GM15510 (cell line): ENCODE measurements around the gene EXOC4.

ENCODE experiments used
- POLR2A ChIP-seq: IDR thresholded peaks from 3 replicates; pipeline ENCODE4 v1.6.1; 2011; ENCODE audit warnings: borderline replicate concordance; ENCODE audit not compliant: insufficient read length; ENCODE audit errors: extremely low read depth

The EXOC4 gene

GRCh38 chr7:133268355-133268754 is 15.5 kb downstream of the EXOC4 start:
- TF ChIP-seq POLR2A, result no peak

GRCh38 chr7:133272336-133272735 is 19.5 kb downstream of the EXOC4 start:
- no peak for TF ChIP-seq POLR2A

DNA sequence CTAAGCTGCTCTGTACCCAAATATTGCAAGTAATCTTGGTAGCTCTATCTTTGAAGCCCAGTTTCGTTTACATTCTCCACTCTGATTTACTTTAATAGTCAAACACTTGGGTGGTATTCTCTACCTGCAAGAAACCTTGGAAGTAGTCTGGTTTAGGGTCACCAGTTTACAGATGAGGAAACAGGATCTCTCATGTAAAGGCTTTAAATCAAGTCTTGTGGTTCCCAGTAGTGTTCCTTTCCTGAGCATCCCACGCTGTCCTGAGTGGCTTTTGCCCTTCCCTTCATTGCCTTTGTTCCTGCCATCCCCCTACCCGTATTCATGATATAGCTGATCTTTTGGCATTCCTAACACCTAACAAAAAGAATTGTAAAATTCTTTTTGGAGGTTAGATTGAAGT is 20.3 kb downstream of the EXOC4 start:
- TF ChIP-seq POLR2A, result no peak

DNA sequence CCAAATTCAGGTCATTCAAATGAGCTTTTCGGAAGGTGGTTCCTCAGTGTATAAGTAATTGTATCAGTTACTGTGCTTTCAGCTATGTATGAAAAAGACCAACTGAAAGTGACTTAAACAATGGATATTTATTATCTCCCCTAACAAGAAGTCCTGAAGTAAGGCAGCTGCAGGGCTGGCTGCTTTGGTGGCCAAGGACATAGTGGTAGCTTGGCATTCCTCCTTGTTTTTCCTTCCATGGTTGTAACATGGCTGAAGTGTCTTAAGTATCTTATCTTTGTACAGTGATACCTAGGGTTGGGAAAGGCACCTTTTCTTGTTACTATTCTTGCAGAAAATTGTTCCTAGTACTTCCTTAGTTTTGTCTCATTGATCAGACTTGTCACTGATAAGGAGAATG is 21.4 kb downstream of the EXOC4 start:
- TF ChIP-seq POLR2A, result no peak

- TF ChIP-seq POLR2A, result no peak
Observed at GRCh38 chr7:133275008-133275407, 22.1 kb downstream of the EXOC4 start.

DNA sequence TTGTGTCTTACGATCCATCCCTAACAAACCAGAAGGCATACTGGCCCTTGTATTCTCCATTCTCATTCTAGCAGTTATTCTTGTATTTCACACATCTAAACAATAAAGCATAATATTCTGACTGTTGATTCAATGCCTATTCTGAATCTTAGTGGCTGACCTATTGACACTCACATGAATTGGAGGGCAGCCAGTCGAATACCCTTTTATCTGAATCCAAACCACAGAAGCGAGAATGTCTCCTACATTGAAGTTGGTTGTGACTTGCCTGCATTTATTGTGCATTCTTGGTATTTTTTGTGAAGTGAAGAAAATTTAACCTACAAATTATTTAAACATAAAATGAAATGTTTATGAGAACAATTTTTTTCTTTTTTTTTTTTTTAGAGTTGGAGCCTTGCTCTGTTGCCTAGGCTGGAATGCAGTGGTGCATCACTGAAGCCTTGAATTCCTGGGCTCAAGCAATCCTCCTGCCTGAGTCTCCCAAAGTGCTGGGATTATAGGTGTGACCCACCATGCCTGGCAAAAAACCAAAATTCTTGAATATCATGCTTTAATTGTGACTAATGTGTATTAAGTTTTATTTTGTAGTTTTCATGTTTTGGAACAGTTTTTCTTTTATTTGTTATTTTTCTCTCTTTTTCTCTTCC is 22.7 kb downstream of the EXOC4 start:
- TF ChIP-seq POLR2A, result no peak

GRCh38 chr7:133282094-133282493 is 29.2 kb downstream of the EXOC4 start:
- TF ChIP-seq POLR2A, result no peak

GRCh38 chr7:133284092-133284491 is 31.2 kb downstream of the EXOC4 start:
- no peak for TF ChIP-seq POLR2A

- no peak for TF ChIP-seq POLR2A
Observed at GRCh38 chr7:133288970-133289369, 36.1 kb downstream of the EXOC4 start.

GRCh38 chr7:133290041-133290440 is 37.2 kb downstream of the EXOC4 start:
- no peak for TF ChIP-seq POLR2A

DNA sequence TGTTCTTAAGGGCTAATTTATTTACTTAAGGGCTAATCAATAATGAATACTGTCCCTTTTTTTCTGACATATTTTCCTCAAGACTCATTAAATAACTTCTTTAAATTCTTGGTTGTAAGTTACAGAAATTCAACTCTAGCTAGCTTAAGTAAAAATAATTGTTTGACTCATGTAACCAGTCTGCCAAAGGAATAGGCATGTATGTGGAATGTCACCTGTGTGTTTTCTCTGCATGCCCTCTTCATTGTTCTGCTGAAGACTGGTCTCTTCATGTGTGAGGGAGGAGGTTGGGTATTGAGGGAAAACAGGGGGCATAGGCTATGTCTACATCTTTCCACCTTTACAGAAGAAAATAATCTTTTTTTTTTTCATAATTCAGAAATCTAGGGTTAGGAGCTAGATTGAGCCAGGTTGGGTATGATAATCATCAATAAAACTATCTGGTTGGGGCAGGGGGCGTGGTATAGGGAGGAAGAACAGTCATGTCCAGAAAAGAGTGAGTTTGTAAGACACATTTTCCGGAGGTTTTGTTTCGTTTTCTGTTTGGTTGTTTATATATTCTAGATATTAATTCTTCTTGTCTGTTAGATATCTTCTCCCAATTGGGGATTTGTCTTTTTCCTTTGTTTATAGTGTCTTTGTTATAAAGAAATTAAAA is 37.9 kb downstream of the EXOC4 start:
- TF ChIP-seq POLR2A, result no peak

- TF ChIP-seq POLR2A, result no peak
Observed at GRCh38 chr7:133292631-133293030, 39.8 kb downstream of the EXOC4 start.

GRCh38 chr7:133293384-133294160 is 40.7 kb downstream of the EXOC4 start:
- no peak for TF ChIP-seq POLR2A

DNA sequence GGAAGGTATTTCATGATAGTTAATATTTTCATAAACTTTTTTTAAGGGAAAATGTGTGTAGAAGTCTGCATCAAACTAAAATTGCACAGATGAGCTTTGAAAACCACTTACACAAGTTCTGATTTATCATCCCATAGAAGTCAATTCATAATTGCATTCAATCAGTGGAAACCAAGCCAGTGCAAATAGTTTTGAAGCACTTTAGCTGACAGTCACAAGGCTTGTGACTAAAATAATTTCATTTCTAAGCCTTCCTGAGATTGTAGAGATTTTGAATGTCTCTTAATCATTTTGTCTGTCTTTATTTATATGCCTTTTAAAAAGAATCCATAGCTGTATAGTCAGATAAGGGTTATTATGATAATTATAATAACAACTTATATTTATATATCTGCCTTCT is 41.4 kb downstream of the EXOC4 start:
- no peak for TF ChIP-seq POLR2A

DNA sequence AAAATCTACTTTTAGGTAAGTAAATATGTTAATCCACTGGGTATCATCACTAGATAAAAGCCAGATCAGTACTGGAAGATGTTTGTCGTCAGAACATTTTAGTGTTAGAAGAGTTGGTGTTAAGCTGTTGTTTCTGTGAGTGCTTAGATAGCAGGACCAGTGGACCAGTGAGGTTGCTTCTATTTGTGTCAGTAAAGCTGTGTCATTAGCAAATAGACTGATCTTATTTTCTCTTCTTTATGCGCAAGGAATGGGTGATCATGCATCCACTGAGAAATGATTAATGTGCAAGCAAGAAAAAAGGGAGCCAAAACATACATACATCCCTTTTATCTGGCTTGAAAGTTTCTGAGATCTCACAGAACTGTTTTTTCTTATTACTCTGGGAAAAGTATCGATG is 42.6 kb downstream of the EXOC4 start:
- no peak for TF ChIP-seq POLR2A

DNA sequence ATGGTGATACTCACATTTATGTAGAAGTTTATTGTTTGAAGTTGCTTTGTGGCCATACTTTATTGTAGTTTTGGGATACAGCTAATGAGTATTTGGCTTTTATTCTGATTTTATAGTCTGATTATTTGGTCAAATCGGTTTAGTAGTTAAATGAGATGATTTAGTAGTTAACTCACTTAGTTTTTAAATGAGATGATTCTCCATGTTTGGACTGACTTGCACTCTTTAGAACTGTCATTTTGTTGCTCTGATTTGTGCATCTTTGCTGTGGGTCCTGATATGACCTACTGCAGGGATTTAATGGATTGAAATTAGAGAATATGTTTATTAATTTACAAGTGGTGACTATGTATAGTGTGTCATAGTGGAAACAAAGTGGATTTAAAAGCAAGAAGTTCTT is 44.2 kb downstream of the EXOC4 start:
- no peak for TF ChIP-seq POLR2A
